GM04504 (cell line): ENCODE results near the gene HNF1A.
"Not testable (repeated sequence)": the region's sequence is repeated elsewhere in the genome, so short reads cannot be mapped to it uniquely, and the experiment has no call there.

Experiments
- DNase-seq: peaks from one replicate; pipeline ENCODE4 v3.0.0-alpha.2; 2012; ENCODE audit warnings: low read depth

HNF1A gene

GRCh38 chr12:121011820-121012219 is 33.5 kb downstream of the HNF1A start:
- no peak for DNase-seq

GRCh38 chr12:121013715-121014114 is 35.4 kb downstream of the HNF1A start:
- DNase-seq = no peak

- DNase-seq = peak; percentile 75
Observed at GRCh38 chr12:121015825-121016766, 37.8 kb downstream of the HNF1A start, which contains the start of gene C12orf43. C12orf43 (minus strand) TSS chr12:121016487; CDS start chr12:121016474, 13 bp downstream.

GRCh38 chr12:121017966-121018491 is 39.7 kb downstream of the HNF1A start:
- no peak for DNase-seq

GRCh38 chr12:121018860-121019617 is 40.7 kb downstream of the HNF1A start:
- DNase-seq = no peak

- DNase-seq = no peak
Observed at GRCh38 chr12:121021754-121022153, 43.4 kb downstream of the HNF1A start.

- DNase-seq = no peak
Observed at GRCh38 chr12:121022713-121023112, 44.4 kb downstream of the HNF1A start.

GRCh38 chr12:121023799-121024198 is 45.5 kb downstream of the HNF1A start:
- no peak for DNase-seq

- no peak for DNase-seq
Observed at GRCh38 chr12:121025442-121026226, 47.3 kb downstream of the HNF1A start.

GRCh38 chr12:121026274-121027045 is 48.1 kb downstream of the HNF1A start:
- DNase-seq = no peak

- no peak for DNase-seq
Observed at GRCh38 chr12:121030576-121031212, 52.4 kb downstream of the HNF1A start.

- DNase-seq = no peak
Observed at GRCh38 chr12:121033625-121034349, 55.4 kb downstream of the HNF1A start.

- no peak for DNase-seq
Observed at GRCh38 chr12:121034616-121035305, 56.4 kb downstream of the HNF1A start.

- peak; percentile 53 for DNase-seq
Observed at GRCh38 chr12:121036810-121037326, 58.5 kb downstream of the HNF1A start.

- peak; percentile 43 for DNase-seq
Observed at GRCh38 chr12:121038861-121039668, 60.7 kb downstream of the HNF1A start, which contains the start of gene OASL. OASL (minus strand) TSS chr12:121039246; CDS start chr12:121038971, 275 bp downstream.

- DNase-seq = no peak
Observed at GRCh38 chr12:121043067-121043466, 64.7 kb downstream of the HNF1A start.

- DNase-seq = not testable (repeated sequence)
Observed at GRCh38 chr12:121047400-121047799, 69.1 kb downstream of the HNF1A start.

- no peak for DNase-seq
Observed at GRCh38 chr12:121048442-121048841, 70.1 kb downstream of the HNF1A start.
